Adrenal gland (tissue), 5 donors: ENCODE measurements around the gene MSANTD1.

ENCODE experiments used
- POLR2A ChIP-seq, 2 donors: fragments of 450-650 bp; IDR thresholded peaks; one replicate each; pipeline ENCODE4 v1.6.1; 2017; ENCODE audit warnings: antibody characterized with exemption in 2 of 2, mild to moderate bottlenecking in 2 of 2, moderate library complexity in 1 of 2
- TF ChIP-seq, protein P1 (sequence below), 6 experiments: fragments of 450-650 bp in 4 of 6; fragments of 200-600 bp in 2 of 6; sonication (generic) in 1 of 6; IDR thresholded peaks; 1 replicate in 5 of 6; 2 replicates in 1 of 6; pipeline versions ENCODE4 v1.5.1 to v1.8.0; 2016 to 2021; ENCODE audit warnings: antibody characterized with exemption in 6 of 6, mild to moderate bottlenecking in 2 of 6, moderate library complexity in 1 of 6
- donor health status: DM: no; HTN: no; CAD: no.

DNA sequence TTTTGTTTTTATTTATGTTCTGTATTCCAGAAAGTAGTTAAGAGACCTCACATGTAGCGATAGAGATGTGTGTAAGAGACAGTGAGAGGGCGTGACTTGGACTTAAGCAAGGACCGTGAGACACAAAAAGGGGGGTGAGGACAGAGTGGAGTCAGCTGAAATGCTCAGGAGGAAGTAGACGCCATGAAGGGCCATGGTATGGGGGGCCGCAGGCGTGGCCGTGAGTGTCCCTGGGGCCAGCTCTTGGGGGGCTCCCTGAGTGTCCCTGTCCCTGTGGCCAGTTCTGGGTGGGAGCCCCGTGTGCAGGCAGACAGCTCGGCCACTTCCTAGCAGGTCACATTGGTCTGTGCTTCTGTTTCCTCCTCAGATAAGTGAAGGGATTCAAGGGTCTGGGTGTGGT is 23.0 kb upstream of the MSANTD1 start:
- TF ChIP-seq, protein P1, sequence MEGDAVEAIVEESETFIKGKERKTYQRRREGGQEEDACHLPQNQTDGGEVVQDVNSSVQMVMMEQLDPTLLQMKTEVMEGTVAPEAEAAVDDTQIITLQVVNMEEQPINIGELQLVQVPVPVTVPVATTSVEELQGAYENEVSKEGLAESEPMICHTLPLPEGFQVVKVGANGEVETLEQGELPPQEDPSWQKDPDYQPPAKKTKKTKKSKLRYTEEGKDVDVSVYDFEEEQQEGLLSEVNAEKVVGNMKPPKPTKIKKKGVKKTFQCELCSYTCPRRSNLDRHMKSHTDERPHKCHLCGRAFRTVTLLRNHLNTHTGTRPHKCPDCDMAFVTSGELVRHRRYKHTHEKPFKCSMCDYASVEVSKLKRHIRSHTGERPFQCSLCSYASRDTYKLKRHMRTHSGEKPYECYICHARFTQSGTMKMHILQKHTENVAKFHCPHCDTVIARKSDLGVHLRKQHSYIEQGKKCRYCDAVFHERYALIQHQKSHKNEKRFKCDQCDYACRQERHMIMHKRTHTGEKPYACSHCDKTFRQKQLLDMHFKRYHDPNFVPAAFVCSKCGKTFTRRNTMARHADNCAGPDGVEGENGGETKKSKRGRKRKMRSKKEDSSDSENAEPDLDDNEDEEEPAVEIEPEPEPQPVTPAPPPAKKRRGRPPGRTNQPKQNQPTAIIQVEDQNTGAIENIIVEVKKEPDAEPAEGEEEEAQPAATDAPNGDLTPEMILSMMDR (IDR thresholded peaks at IDR 0.05) = no peak
- TF ChIP-seq POLR2A (IDR thresholded peaks at IDR 0.05) = no peak
